SK-MEL-5 (cell line): ENCODE data around the gene EEF2K. TPM values are rescaled to one million over a fixed set of nuclear protein-coding genes. Genes with fewer than 3 reads are reported as not detected.

ENCODE experiments used
- DNase-seq: peaks from one replicate; pipeline ENCODE4 v3.0.0-alpha.2; 2016; ENCODE audit warnings: low read depth, low spot score
- in situ Hi-C: cut with HindIII; loops from 2 replicates; pipeline ENCODE4 v1.10.0; 2016; ENCODE audit warnings: low sequenced_read_pairs, high pct_unique_total_duplicates, low pct_unique_long_range_greater_than_20kb
- total RNA-seq: library from RNA; depleted of rRNA; stranded (reverse); fragments of >200 nt; shearing (Covaris generic); gene quantifications from 2 replicates; pipeline ENCODE4 v1.2.3, GENCODE V29; 2014; rRNA removed

The EEF2K gene
- total RNA-seq, 1 experiment from 2014 or later, result 18.5 TPM

DNA sequence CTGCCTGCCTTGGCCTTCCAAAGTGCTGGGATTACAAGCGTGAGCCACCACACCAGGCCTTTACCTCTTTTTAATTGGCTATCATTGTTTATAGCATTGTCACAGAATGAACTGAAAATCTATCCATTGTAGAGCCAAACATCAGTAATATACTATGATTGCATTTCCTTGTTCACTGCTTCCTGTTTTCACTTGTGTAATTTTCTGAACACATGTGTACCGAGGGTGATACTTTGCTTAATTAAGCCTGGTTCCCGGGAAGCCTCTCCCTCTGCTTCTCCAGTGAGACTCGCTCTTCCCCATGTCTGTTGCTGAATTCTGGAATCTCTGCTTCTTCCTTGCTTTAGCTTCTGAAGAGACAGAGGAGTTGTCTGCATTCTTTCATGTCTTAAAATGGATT, 124.2 kb downstream of the EEF2K start:
- in situ Hi-C loops, result no loop called here
- DNase-seq, result no peak

- no peak for DNase-seq
- in situ Hi-C loops, result no loop called here
Observed at GRCh38 chr16:22333457-22333994, 127.4 kb downstream of the EEF2K start.

- in situ Hi-C loops, result no loop called here
- DNase-seq, result no peak
Observed at GRCh38 chr16:22335668-22336246, 129.7 kb downstream of the EEF2K start.

- in situ Hi-C loops, result no loop called here
- no peak for DNase-seq
Observed at GRCh38 chr16:22336581-22336980, 130.5 kb downstream of the EEF2K start.

- in situ Hi-C loops, result no loop called here
- DNase-seq, result no peak
Observed at GRCh38 chr16:22337045-22337444, 131.0 kb downstream of the EEF2K start.

DNA sequence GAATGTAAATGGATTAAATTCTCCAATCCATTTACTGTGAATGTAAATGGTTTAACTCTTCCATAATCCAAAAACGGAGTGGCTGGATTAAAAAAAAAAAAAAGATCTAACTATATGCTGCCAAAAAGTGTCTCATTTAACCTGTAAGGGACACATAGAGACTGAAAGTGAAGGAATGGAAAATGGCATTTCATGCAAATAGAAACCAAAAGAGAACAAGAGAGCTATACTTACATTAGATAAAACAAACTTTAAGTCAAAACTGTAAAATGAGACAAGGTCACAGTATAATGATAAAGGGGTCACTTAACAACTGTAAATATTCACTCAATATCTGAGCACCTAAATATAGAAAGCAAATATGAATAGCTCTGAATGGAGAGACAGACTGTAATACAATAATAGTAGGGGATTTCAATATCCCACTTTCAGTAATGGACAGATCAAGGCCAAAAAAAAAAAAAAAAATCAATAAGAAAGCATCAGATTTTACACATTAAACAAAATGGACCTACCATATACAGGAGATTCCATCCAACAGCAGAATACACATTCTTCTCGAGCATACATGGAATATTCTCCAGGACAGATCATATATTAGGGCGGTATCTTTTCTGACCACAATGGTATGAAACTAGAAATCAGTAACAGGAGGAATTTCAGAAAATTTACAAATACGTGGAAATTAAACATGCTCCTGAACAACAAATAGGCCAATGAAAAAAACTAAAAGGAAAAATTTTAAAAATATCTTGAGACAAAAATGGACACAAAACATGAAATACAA, 132.0 kb downstream of the EEF2K start:
- DNase-seq, result no peak
- in situ Hi-C loops, result no loop called here

Other genes with a start within 250 kb of the EEF2K start
- not detected in 2 replicates for gene PDZD9, start 205.2 kb upstream of the EEF2K start, total RNA-seq
- 15.1 and 16.4 TPM in 2 replicates for gene MOSMO, start 198.2 kb upstream of the EEF2K start, total RNA-seq
- not detected in 2 replicates for gene VWA3A, start 113.7 kb upstream of the EEF2K start, total RNA-seq
- gene SDR42E2, start 43.8 kb upstream of the EEF2K start, total RNA-seq, result not detected in 2 replicates
- 39.3 and 40.4 TPM in 2 replicates for gene POLR3E, start 91.1 kb downstream of the EEF2K start, total RNA-seq
- gene CDR2, start 168.3 kb downstream of the EEF2K start, total RNA-seq, result 13.7 and 14.5 TPM in 2 replicates